ENCODE data around the gene PTRH1.

- TF ChIP-seq CTCF (IDR thresholded peaks at IDR 0.05) (no peak), ZFX (IDR thresholded peaks at IDR 0.05; ENCODE audit: borderline replicate concordance) (no peak)
These were observed 14.2 kb upstream of the PTRH1 start for GRCh38 chr9:127729522-127730256.
